Upper lobe of left lung (tissue), 6 donors: ENCODE measurements around the gene ST6GALNAC3. TPM values are rescaled to one million over a fixed set of nuclear protein-coding genes. Genes with fewer than 3 reads are reported as not detected.

Experiments used
- ATAC-seq, 2 donors: fragments of 200-7000 bp; cut with Tn5 transposase; one replicate each; pipeline ENCODE4 v1.9.1; 2022; ENCODE audit warnings: mild to moderate bottlenecking in 2 of 2, moderate library complexity in 2 of 2; ENCODE audit not compliant: low FRiP score in 2 of 2
- DNase-seq, 2 donors: peaks; one replicate each; pipeline ENCODE4 v3.0.0-alpha.2; 2019 to 2020
- H3K27ac ChIP-seq, 4 donors: fragments of 200-600 bp; sonication (generic); one replicate each; pipeline ENCODE4 v1.5.1; 2016 to 2019
- H3K27me3 ChIP-seq, 4 donors: fragments of 200-600 bp; sonication (generic); one replicate each; pipeline ENCODE4 v1.5.1; 2017 to 2019
- H3K36me3 ChIP-seq, 4 donors: fragments of 200-600 bp; sonication (generic); one replicate each; pipeline ENCODE4 v1.5.1; 2016 to 2019
- H3K4me1 ChIP-seq, 4 donors: fragments of 200-600 bp; sonication (generic); one replicate each; pipeline ENCODE4 v1.5.1; 2018 to 2019
- H3K4me3 ChIP-seq, 4 donors: fragments of 200-600 bp; sonication (generic); one replicate each; pipeline ENCODE4 v1.5.1; 2017 to 2019; ENCODE audit warnings: mild to moderate bottlenecking in 2 of 4, moderate library complexity in 1 of 4
- H3K9me3 ChIP-seq, 4 donors: fragments of 200-600 bp; sonication (generic); one replicate each; pipeline ENCODE4 v1.5.1; 2018 to 2019
- EP300 ChIP-seq, 4 donors: sonication (generic); formaldehyde crosslinking; IDR thresholded peaks; one replicate each; pipeline ENCODE4 v1.5.1; 2017; ENCODE audit warnings: antibody characterized with exemption in 4 of 4, control low read depth in 2 of 4
- POLR2A ChIP-seq, 4 donors: fragments of 450-650 bp; IDR thresholded peaks; one replicate each; pipeline ENCODE4 v1.5.1; 2016 to 2017; ENCODE audit warnings: antibody characterized with exemption in 4 of 4, mild to moderate bottlenecking in 2 of 4
- POLR2AphosphoS5 ChIP-seq, 2 donors: sonication (generic); formaldehyde crosslinking; IDR thresholded peaks; one replicate each; pipeline ENCODE4 v1.5.1; 2017; ENCODE audit warnings: antibody characterized with exemption in 2 of 2
- WGBS, 2 donors: methylation state at CpG; one replicate each; pipeline ENCODE4 v1.1.5; 2017 to 2018; 5-methylcytosine and 5-hydroxymethylcytosine counted together
- total RNA-seq, 6 donors: library from RNA; depleted of rRNA in 4 of 6; stranded (reverse); fragments of >200 nt in 4 of 6; gene quantifications; one replicate each; pipeline versions ENCODE4 v1.1.0 to v1.2.1, GENCODE V29; 2016 to 2021
- TF ChIP-seq, protein P1 (sequence below), 6 experiments: fragments of 450-650 bp in 4 of 6; fragments of 200-600 bp in 2 of 6; sonication (generic) in 2 of 6; IDR thresholded peaks; one replicate each; pipeline ENCODE4 v1.5.1; 2016 to 2019; ENCODE audit warnings: antibody characterized with exemption in 6 of 6
- donor health status: DM: no; HTN: no; CAD: no; lungs with moderate emphysema.
- donor health status: DM: no; HTN: yes; CAD: no; lungs with severe emphysema.

The ST6GALNAC3 gene
- total RNA-seq, 6 donors from 2014 or later, result 5.8 to 13.1 (median 11.3) TPM

DNA sequence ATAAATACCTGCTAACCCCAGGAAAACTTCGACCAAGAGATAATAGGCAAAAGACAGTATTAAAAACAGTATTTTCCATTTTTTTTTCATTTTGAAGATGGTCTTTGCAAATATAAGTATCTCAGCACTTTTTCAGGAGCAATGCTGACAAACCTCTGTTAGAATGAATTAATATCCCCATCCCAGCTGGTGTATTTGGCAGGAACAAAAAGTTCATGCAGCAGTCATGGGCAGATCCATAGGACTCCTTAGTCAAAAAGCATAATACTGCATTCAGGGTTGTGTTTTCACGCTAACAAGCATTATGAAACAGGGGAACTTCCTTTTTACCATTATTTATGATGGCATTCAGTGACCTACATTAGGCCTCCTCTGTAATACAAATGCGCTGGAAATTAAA lies 344.0 kb downstream of the ST6GALNAC3 start:
- no peaks in the 10 kb centered on the region for H3K36me3 ChIP-seq
- no peaks in the 10 kb centered on the region for H3K9me3 ChIP-seq
- H3K4me3 ChIP-seq, result no peak overlapping the region
- H3K4me1 ChIP-seq, result no peaks in the 10 kb centered on the region
- no peak overlapping the region for H3K27ac ChIP-seq
- ATAC-seq (no peak), DNase-seq (no peak)
- 75 to 82% methylated on average over 3 of the region's 3 CpGs for WGBS, 2 donors
- H3K27me3 ChIP-seq, result no peaks in the 10 kb centered on the region
- TF ChIP-seq, protein P1, sequence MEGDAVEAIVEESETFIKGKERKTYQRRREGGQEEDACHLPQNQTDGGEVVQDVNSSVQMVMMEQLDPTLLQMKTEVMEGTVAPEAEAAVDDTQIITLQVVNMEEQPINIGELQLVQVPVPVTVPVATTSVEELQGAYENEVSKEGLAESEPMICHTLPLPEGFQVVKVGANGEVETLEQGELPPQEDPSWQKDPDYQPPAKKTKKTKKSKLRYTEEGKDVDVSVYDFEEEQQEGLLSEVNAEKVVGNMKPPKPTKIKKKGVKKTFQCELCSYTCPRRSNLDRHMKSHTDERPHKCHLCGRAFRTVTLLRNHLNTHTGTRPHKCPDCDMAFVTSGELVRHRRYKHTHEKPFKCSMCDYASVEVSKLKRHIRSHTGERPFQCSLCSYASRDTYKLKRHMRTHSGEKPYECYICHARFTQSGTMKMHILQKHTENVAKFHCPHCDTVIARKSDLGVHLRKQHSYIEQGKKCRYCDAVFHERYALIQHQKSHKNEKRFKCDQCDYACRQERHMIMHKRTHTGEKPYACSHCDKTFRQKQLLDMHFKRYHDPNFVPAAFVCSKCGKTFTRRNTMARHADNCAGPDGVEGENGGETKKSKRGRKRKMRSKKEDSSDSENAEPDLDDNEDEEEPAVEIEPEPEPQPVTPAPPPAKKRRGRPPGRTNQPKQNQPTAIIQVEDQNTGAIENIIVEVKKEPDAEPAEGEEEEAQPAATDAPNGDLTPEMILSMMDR (IDR thresholded peaks at IDR 0.05), result no peak
- TF ChIP-seq EP300 (IDR thresholded peaks at IDR 0.05), result no peak
- TF ChIP-seq POLR2A (IDR thresholded peaks at IDR 0.05), result no peak
- no peak for TF ChIP-seq POLR2AphosphoS5 (IDR thresholded peaks at IDR 0.05)

DNA sequence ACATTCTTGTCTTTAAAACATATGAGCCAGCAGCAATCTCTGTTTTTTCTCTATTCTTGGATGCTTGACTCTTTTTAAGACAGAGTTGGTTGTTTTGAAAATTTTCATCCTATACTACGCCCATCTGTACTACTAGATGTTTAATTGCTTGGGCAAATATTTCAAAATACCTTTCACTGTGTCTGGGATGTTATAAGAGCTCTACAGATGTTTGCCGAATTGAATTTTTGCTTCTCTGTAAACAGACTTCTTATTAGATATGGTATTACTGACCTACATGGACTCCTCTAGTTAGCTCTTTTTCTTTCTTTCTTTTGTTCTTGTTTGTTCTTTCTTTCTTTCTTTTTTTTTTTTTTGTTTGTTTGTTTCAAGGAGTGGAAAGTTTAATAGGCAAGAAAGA lies 345.1 kb downstream of the ST6GALNAC3 start:
- DNase-seq (no peak), ATAC-seq (no peak)
- Histone ChIP-seq H3K9me3 (no peaks in the 10 kb centered on the region), H3K27ac (no peak overlapping the region), H3K4me1 (no peaks in the 10 kb centered on the region), H3K36me3 (no peaks in the 10 kb centered on the region), H3K27me3 (no peaks in the 10 kb centered on the region), H3K4me3 (no peak overlapping the region)
- 68 to 69% methylated on average over 2 of the region's 2 CpGs for WGBS, 2 donors
- no peak for TF ChIP-seq POLR2A (IDR thresholded peaks at IDR 0.05)
- no peak for TF ChIP-seq POLR2AphosphoS5 (IDR thresholded peaks at IDR 0.05)
- TF ChIP-seq, protein P1 (IDR thresholded peaks at IDR 0.05), result no peak
- no peak for TF ChIP-seq EP300 (IDR thresholded peaks at IDR 0.05)

GRCh38 chr1:76425201-76426145 lies 350.9 kb downstream of the ST6GALNAC3 start:
- WGBS, 2 donors, result 68 to 86% methylated on average over 10 of the region's 10 CpGs
- no peak for TF ChIP-seq EP300 (IDR thresholded peaks at IDR 0.05)
- Histone ChIP-seq H3K27ac (no peak overlapping the region), H3K9me3 (no peaks in the 10 kb centered on the region), H3K36me3 (no peaks in the 10 kb centered on the region), H3K27me3 (no peaks in the 10 kb centered on the region), H3K4me3 (peak overlapping the region in 1 of 4 donors; percentile 5), H3K4me1 (no peaks in the 10 kb centered on the region)
- ATAC-seq (no peak), DNase-seq (no peak)

- 98 to 99% methylated on average over 4 of the region's 4 CpGs for WGBS, 2 donors
- H3K36me3 ChIP-seq, result no peaks in the 10 kb centered on the region
- no peak for ATAC-seq
- no peak overlapping the region for H3K4me3 ChIP-seq
- no peaks in the 10 kb centered on the region for H3K9me3 ChIP-seq
- no peak for TF ChIP-seq POLR2AphosphoS5 (IDR thresholded peaks at IDR 0.05)
- TF ChIP-seq, protein P1 (IDR thresholded peaks at IDR 0.05), result no peak
- no peak for TF ChIP-seq EP300 (IDR thresholded peaks at IDR 0.05)
- TF ChIP-seq POLR2A (IDR thresholded peaks at IDR 0.05), result no peak
- H3K4me1 ChIP-seq, result no peaks in the 10 kb centered on the region
- no peak for DNase-seq
- no peak overlapping the region for H3K27ac ChIP-seq
- H3K27me3 ChIP-seq, result no peaks in the 10 kb centered on the region
Measured at GRCh38 chr1:76426606-76427005, 352.1 kb downstream of the ST6GALNAC3 start.

DNA sequence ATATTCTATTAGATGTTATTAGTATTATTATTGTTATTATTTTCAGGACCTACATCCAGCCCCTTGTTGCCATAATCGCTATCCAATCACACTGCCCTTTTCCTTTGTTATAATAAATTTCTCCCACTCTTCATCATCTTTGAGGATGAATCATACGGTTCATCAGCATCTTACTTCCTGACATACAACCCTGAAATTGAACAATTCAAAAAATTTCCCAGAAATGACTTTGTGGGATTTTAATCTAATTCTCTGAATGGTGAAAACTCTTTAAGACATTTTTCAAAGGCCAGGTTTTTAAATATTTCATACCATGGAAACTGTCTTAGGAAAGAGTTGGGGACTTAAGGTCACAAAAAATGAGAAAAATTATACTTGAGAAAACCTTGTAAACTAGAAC lies 353.5 kb downstream of the ST6GALNAC3 start:
- 93 to 94% methylated on average over 2 of the region's 2 CpGs for WGBS, 2 donors
- Histone ChIP-seq H3K4me3 (no peak overlapping the region), H3K27ac (no peak overlapping the region), H3K4me1 (no peaks in the 10 kb centered on the region), H3K9me3 (no peaks in the 10 kb centered on the region), H3K36me3 (no peaks in the 10 kb centered on the region), H3K27me3 (no peaks in the 10 kb centered on the region)
- no peak for DNase-seq
- no peak for TF ChIP-seq EP300 (IDR thresholded peaks at IDR 0.05)
- TF ChIP-seq, protein P1 (IDR thresholded peaks at IDR 0.05), result no peak
- no peak for TF ChIP-seq POLR2AphosphoS5 (IDR thresholded peaks at IDR 0.05)
- no peak for TF ChIP-seq POLR2A (IDR thresholded peaks at IDR 0.05)
- ATAC-seq, result no peak
